Common myeloid progenitor, CD34-positive (primary cell): ENCODE data around the gene HOPX.
A peak's percentile ranks its signal among the peaks of the same experiment; 100 is the strongest.

Source experiments
- CTCF ChIA-PET: fragments of 350-600 bp; sonication (Branson Sonifier 250); formaldehyde crosslinking; loops from one replicate; lab custom pipeline; 2021; ENCODE audit warnings: antibody characterized with exemption; lab: Charles Lee
- POLR2A ChIA-PET: fragments of 350-600 bp; sonication (Branson Sonifier 250); formaldehyde crosslinking; loops from one replicate; lab custom pipeline; 2021; ENCODE audit warnings: antibody characterized with exemption; lab: Charles Lee
- DNase-seq, 3 donors: peaks; one replicate each; pipeline versions ENCODE4 v3.0.0 to v3.0.0-alpha.2; 2013
- H3K27ac ChIP-seq, 2 experiments: 1 replicate in 1 of 2; 2 replicates in 1 of 2; pipeline ENCODE4 v1.7.0; 2013; ENCODE audit warnings: inconsistent platforms in 2 of 2, low read length in 2 of 2, mild to moderate bottlenecking in 2 of 2, low read depth in 1 of 2, moderate library complexity in 1 of 2; ENCODE audit not compliant: severe bottlenecking in 2 of 2, insufficient read depth in 1 of 2, poor library complexity in 1 of 2
- H3K27me3 ChIP-seq, 5 experiments: replicated peaks in 2 of 5; 1 replicate in 3 of 5; 2 replicates in 2 of 5; pipeline versions ENCODE4 v1.6.1 to v1.7.0; 2013; ENCODE audit warnings: low read length in 4 of 5, mild to moderate bottlenecking in 2 of 5, moderate library complexity in 2 of 5, inconsistent platforms in 1 of 5; ENCODE audit not compliant: insufficient read depth in 5 of 5, control insufficient read depth in 4 of 5
- H3K36me3 ChIP-seq, 4 experiments: 1 replicate in 2 of 4; 2 replicates in 2 of 4; pipeline versions ENCODE4 v1.6.1 to v1.7.0; 2013; ENCODE audit warnings: low read length in 3 of 4, control low read depth in 1 of 4, mild to moderate bottlenecking in 1 of 4; ENCODE audit not compliant: control insufficient read depth in 4 of 4, insufficient read depth in 4 of 4
- H3K4me1 ChIP-seq, 4 experiments: 1 replicate in 3 of 4; 2 replicates in 1 of 4; pipeline versions ENCODE4 v1.6.1 to v1.7.1; 2013; ENCODE audit warnings: low read length in 3 of 4, mild to moderate bottlenecking in 3 of 4, control low read depth in 1 of 4, inconsistent platforms in 1 of 4, moderate library complexity in 1 of 4; ENCODE audit not compliant: control insufficient read depth in 4 of 4, insufficient read depth in 4 of 4; ENCODE audit errors: control extremely low read depth in 1 of 4
- H3K4me3 ChIP-seq, 7 experiments: 1 replicate in 4 of 7; 2 replicates in 3 of 7; pipeline versions ENCODE4 v1.5.1 to v1.7.0; 2013; ENCODE audit warnings: mild to moderate bottlenecking in 7 of 7, low read length in 6 of 7, moderate library complexity in 6 of 7, inconsistent platforms in 2 of 7, low read depth in 2 of 7, control low read depth in 1 of 7; ENCODE audit not compliant: insufficient read depth in 4 of 7, control insufficient read depth in 1 of 7; ENCODE audit errors: extremely low read depth in 1 of 7
- H3K9me3 ChIP-seq, 5 experiments: 1 replicate in 4 of 5; 2 replicates in 1 of 5; pipeline versions ENCODE4 v1.6.1 to v1.7.1; 2013; ENCODE audit warnings: low read length in 4 of 5, mild to moderate bottlenecking in 2 of 5, inconsistent platforms in 1 of 5, low read depth in 1 of 5, moderate library complexity in 1 of 5; ENCODE audit not compliant: control insufficient read depth in 4 of 5, insufficient read depth in 2 of 5; ENCODE audit errors: control extremely low read depth in 1 of 5
- WGBS: methylation state at CpG from one replicate; pipeline ENCODE4 v1.1.5; 2013; ENCODE audit not compliant: insufficient coverage; 5-methylcytosine and 5-hydroxymethylcytosine counted together

Gene HOPX

GRCh38 chr4:56657128-56657527 lies 24.0 kb downstream of the HOPX start:
- ChIA-PET POLR2A (no interaction called here), CTCF (interaction anchor here (1.0 to 3.4 kb wide), 4 partner anchors 9 to 143 kb away, joined by 3 to 18 read pairs (median 4); no protein-coding TSS in a partner anchor)
- WGBS: 90% methylated on average over 2 of the region's 3 CpGs
- Histone ChIP-seq H3K36me3 (peaks cover 0 to 2% (median 0%) of the 10 kb centered on the region in 4 experiments), H3K4me3 (peak overlapping the region in 2 of 7 experiments; percentile 13 to 83), H3K9me3 (no peaks in the 10 kb centered on the region), H3K4me1 (peaks cover 14 to 76% (median 63%) of the 10 kb centered on the region in 4 experiments), H3K27me3 (no peaks in the 10 kb centered on the region), H3K27ac (no peak overlapping the region)
- DNase-seq: no peak

GRCh38 chr4:56656346-56656643 lies 24.8 kb downstream of the HOPX start:
- Histone ChIP-seq H3K4me1 (peaks cover 14 to 84% (median 68%) of the 10 kb centered on the region in 4 experiments), H3K9me3 (no peaks in the 10 kb centered on the region), H3K36me3 (peaks cover 0 to 3% (median under 1%) of the 10 kb centered on the region in 4 experiments), H3K27ac (peak overlapping the region in 1 of 2 experiments; percentile 52), H3K4me3 (peak overlapping the region; percentile 72 to 94 (median 81)), H3K27me3 (no peaks in the 10 kb centered on the region)
- ChIA-PET CTCF (no interaction called here), POLR2A (no interaction called here)
- DNase-seq: peak; percentile 75 to 83 (median 78)
- 0% methylated on average over 16 of the region's 19 CpGs for WGBS

- no peaks in the 10 kb centered on the region for H3K27me3 ChIP-seq
- ChIA-PET POLR2A (interaction anchor here (1.1 kb wide), 1 partner anchor 149 kb away, joined by 3 read pairs; no protein-coding TSS in a partner anchor), CTCF (interaction anchor here (0.7 to 1.5 kb wide), 5 partner anchors 25 to 221 kb away, joined by 3 to 11 read pairs (median 4); no protein-coding TSS in a partner anchor)
- DNase-seq: peak in 2 of 3 donors; percentile 31 to 47
- no peaks in the 10 kb centered on the region for H3K9me3 ChIP-seq
- H3K4me3 ChIP-seq: peak overlapping the region; percentile 72 to 94 (median 81)
- peaks cover 14 to 89% (median 70%) of the 10 kb centered on the region in 4 experiments for H3K4me1 ChIP-seq
- H3K27ac ChIP-seq: peak overlapping the region; percentile 6 to 52
- peaks cover 0 to 3% (median under 1%) of the 10 kb centered on the region in 4 experiments for H3K36me3 ChIP-seq
- WGBS: 0% methylated on average over 53 of the region's 79 CpGs
Measured at GRCh38 chr4:56655627-56656345, 25.3 kb downstream of the HOPX start.

GRCh38 chr4:56655209-56655626 lies 25.9 kb downstream of the HOPX start:
- Histone ChIP-seq H3K27me3 (no peaks in the 10 kb centered on the region), H3K36me3 (peaks cover 0 to 8% (median 3%) of the 10 kb centered on the region in 4 experiments), H3K4me1 (peaks cover 14 to 94% (median 76%) of the 10 kb centered on the region in 4 experiments), H3K9me3 (no peaks in the 10 kb centered on the region), H3K27ac (peak overlapping the region; percentile 6 to 52), H3K4me3 (peak overlapping the region; percentile 72 to 94 (median 81))
- CTCF ChIA-PET: interaction anchor here (0.7 to 1.5 kb wide), 8 partner anchors 14 to 221 kb away, joined by 3 to 11 read pairs (median 4); no protein-coding TSS in a partner anchor
- POLR2A ChIA-PET: interaction anchor here (1.0 to 1.1 kb wide), 2 partner anchors 145 to 149 kb away, joined by 3 read pairs; no protein-coding TSS in a partner anchor
- peak in 2 of 3 donors; percentile 40 to 55 for DNase-seq
- under 1% methylated on average over 22 of the region's 28 CpGs for WGBS

GRCh38 chr4:56654238-56654632 lies 26.9 kb downstream of the HOPX start:
- POLR2A ChIA-PET: interaction anchor here (1.0 to 1.1 kb wide), 2 partner anchors 146 to 150 kb away, joined by 3 read pairs; no protein-coding TSS in a partner anchor
- Histone ChIP-seq H3K27me3 (no peaks in the 10 kb centered on the region), H3K4me1 (peaks cover 14 to 97% (median 82%) of the 10 kb centered on the region in 4 experiments), H3K9me3 (no peaks in the 10 kb centered on the region), H3K27ac (peak overlapping the region in 1 of 2 experiments; percentile 51), H3K36me3 (peaks cover 0 to 15% (median 7%) of the 10 kb centered on the region in 4 experiments), H3K4me3 (peak overlapping the region in 6 of 7 experiments; percentile 72 to 94 (median 81))
- DNase-seq: peak in 1 of 3 donors; percentile 24
- CTCF ChIA-PET: interaction anchor here (1.0 to 2.4 kb wide), 8 partner anchors 13 to 220 kb away, joined by 3 to 11 read pairs (median 4); partner anchors contain the start of gene HOPX
- 24% methylated on average over 4 of the region's 4 CpGs for WGBS

GRCh38 chr4:56653461-56654237 lies 27.4 kb downstream of the HOPX start:
- Histone ChIP-seq H3K36me3 (peaks cover 0 to 20% (median 11%) of the 10 kb centered on the region in 4 experiments), H3K9me3 (no peaks in the 10 kb centered on the region), H3K4me1 (peaks cover 14 to 91% (median 77%) of the 10 kb centered on the region in 4 experiments), H3K27ac (peak overlapping the region in 1 of 2 experiments; percentile 62), H3K4me3 (peak overlapping the region in 5 of 7 experiments; percentile 72 to 94 (median 81)), H3K27me3 (no peaks in the 10 kb centered on the region)
- WGBS: no CpG with 5 or more reads among the region's 1 CpG
- peak; percentile 83 to 96 (median 91) for DNase-seq
- ChIA-PET CTCF (interaction anchor here (1.0 to 2.5 kb wide), 9 partner anchors 16 to 150 kb away, joined by 3 to 11 read pairs (median 5); partner anchors contain the start of gene HOPX), POLR2A (no interaction called here)
